Effector memory CD8-positive, alpha-beta T cell (primary cell): ENCODE data around the gene PLCB1.

ENCODE experiments used
- ATAC-seq: fragments of 150-1000 bp; cut with Tn5 transposase; replicated peaks from 2 replicates; pipeline ENCODE4 v1.10.0; 2021; ENCODE audit warnings: mild to moderate bottlenecking, moderate library complexity
- DNase-seq, 3 experiments: peaks; one replicate each; pipeline ENCODE4 v3.0.0; 2021
- H3K27ac Mint-ChIP-seq, 2 donors: one replicate each; pipeline ENCODE4 v1.8.0; 2022; ENCODE audit warnings: mild to moderate bottlenecking in 2 of 2, mixed read lengths in 2 of 2, moderate library complexity in 2 of 2
- H3K27me3 Mint-ChIP-seq, 2 donors: one replicate each; pipeline ENCODE4 v1.8.0; 2022; ENCODE audit warnings: mixed read lengths in 2 of 2
- H3K36me3 Mint-ChIP-seq: one replicate; pipeline ENCODE4 v1.8.0; 2022; ENCODE audit warnings: mild to moderate bottlenecking, moderate library complexity, mixed read lengths; ENCODE audit not compliant: insufficient read depth
- H3K4me1 Mint-ChIP-seq, 2 donors: one replicate each; pipeline ENCODE4 v1.8.0; 2022; ENCODE audit warnings: low read depth in 2 of 2, mixed read lengths in 2 of 2
- H3K4me3 Mint-ChIP-seq, 2 donors: one replicate each; pipeline ENCODE4 v1.8.0; 2022; ENCODE audit warnings: mild to moderate bottlenecking in 2 of 2, mixed read lengths in 2 of 2, moderate library complexity in 2 of 2
- H3K9me3 Mint-ChIP-seq, 2 donors: one replicate each; pipeline ENCODE4 v1.8.0; 2022; ENCODE audit warnings: mixed read lengths in 2 of 2

PLCB1 gene

GRCh38 chr20:8322662-8323217 is 190.7 kb downstream of the PLCB1 start:
- Mint-ChIP-seq H3K9me3 (no peaks in the 10 kb centered on the region), H3K4me3 (no peak overlapping the region), H3K4me1 (peaks cover 0 to 6% of the 10 kb centered on the region in 2 donors), H3K36me3 (no peaks in the 10 kb centered on the region), H3K27me3 (no peaks in the 10 kb centered on the region), H3K27ac (peak overlapping the region in 1 of 2 donors; percentile 62)
- DNase-seq, result no peak
- ATAC-seq, result no peak

GRCh38 chr20:8326191-8326590 is 194.1 kb downstream of the PLCB1 start:
- Mint-ChIP-seq H3K4me3 (no peak overlapping the region), H3K27me3 (no peaks in the 10 kb centered on the region), H3K27ac (no peak overlapping the region), H3K4me1 (peaks cover 2 to 11% of the 10 kb centered on the region in 2 donors), H3K36me3 (no peaks in the 10 kb centered on the region), H3K9me3 (no peaks in the 10 kb centered on the region)
- DNase-seq (no peak), ATAC-seq (no peak)

DNA sequence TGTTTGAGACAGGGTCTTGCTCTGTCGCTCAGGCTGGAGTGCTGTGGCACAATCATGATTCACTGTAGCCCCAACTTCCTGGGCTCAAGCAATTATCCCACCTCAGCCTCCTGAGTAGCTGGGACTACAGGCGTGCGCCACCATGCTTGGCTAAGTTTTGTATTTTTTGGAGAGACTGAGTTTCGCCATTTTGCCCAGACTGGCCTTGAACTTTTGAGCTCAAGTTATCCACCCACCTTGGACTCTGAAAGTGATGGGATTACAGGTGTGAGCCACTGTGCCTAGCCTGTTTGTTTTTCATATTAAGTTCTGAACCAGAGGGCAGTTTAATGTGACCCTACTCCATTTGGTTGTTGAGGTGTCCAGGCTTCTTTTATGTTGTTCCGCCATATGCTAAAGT is 194.8 kb downstream of the PLCB1 start:
- DNase-seq (no peak), ATAC-seq (no peak)
- no peak overlapping the region for H3K4me3 Mint-ChIP-seq
- peaks cover 3% of the 10 kb centered on the region for H3K36me3 Mint-ChIP-seq
- H3K9me3 Mint-ChIP-seq, result no peaks in the 10 kb centered on the region
- no peak overlapping the region for H3K27ac Mint-ChIP-seq
- H3K4me1 Mint-ChIP-seq, result peaks cover 2 to 11% of the 10 kb centered on the region in 2 donors
- no peaks in the 10 kb centered on the region for H3K27me3 Mint-ChIP-seq

DNA sequence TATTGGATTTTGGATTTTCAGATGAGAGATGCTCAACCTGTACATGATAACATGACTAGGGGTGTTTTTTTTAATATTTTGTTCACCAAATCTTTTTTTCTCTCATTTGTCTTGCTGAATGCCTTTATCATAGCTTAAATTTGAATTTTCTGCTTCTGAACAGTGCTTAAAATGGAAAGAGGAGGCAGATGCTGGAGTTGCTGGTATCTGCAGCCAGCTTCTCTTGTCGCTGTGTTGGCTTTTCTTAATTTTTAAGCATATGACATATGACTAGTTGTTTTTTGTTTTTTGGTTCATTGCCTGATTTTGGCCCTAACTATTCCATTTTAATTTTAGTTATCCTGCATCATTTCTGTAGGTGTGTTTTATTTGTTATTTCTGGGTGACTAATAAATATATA is 196.1 kb downstream of the PLCB1 start:
- H3K36me3 Mint-ChIP-seq, result peaks cover 3% of the 10 kb centered on the region
- H3K4me1 Mint-ChIP-seq, result peaks cover 2 to 11% of the 10 kb centered on the region in 2 donors
- no peaks in the 10 kb centered on the region for H3K27me3 Mint-ChIP-seq
- H3K4me3 Mint-ChIP-seq, result no peak overlapping the region
- ATAC-seq (no peak), DNase-seq (no peak)
- no peak overlapping the region for H3K27ac Mint-ChIP-seq
- no peaks in the 10 kb centered on the region for H3K9me3 Mint-ChIP-seq

DNA sequence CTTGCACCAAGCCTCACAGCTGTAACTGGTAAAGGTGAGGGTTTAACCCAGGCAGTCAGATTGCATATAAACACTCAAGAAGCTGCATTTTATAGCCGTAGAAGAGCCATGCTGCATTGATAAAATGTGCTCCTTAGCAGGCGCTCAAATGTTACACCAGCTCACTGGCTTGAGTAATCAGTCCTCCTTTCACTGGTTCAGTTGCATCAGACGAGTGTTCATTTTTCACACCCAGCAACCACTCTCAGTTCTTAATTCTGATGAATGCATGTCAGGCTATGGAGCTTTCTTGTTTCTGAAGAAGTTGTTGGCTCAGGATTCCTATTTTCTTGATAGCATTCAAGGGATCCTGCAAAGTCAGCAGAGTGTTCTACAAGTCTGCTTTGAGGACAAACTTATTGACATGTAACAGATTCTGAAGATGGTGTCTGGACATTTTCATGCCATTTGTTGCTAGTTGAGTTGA is 198.3 kb downstream of the PLCB1 start:
- Mint-ChIP-seq H3K4me3 (no peak overlapping the region), H3K36me3 (peaks cover 3% of the 10 kb centered on the region), H3K4me1 (peaks cover 2 to 11% of the 10 kb centered on the region in 2 donors), H3K9me3 (no peaks in the 10 kb centered on the region), H3K27ac (no peak overlapping the region), H3K27me3 (no peaks in the 10 kb centered on the region)
- no peak for DNase-seq
- no peak for ATAC-seq

DNA sequence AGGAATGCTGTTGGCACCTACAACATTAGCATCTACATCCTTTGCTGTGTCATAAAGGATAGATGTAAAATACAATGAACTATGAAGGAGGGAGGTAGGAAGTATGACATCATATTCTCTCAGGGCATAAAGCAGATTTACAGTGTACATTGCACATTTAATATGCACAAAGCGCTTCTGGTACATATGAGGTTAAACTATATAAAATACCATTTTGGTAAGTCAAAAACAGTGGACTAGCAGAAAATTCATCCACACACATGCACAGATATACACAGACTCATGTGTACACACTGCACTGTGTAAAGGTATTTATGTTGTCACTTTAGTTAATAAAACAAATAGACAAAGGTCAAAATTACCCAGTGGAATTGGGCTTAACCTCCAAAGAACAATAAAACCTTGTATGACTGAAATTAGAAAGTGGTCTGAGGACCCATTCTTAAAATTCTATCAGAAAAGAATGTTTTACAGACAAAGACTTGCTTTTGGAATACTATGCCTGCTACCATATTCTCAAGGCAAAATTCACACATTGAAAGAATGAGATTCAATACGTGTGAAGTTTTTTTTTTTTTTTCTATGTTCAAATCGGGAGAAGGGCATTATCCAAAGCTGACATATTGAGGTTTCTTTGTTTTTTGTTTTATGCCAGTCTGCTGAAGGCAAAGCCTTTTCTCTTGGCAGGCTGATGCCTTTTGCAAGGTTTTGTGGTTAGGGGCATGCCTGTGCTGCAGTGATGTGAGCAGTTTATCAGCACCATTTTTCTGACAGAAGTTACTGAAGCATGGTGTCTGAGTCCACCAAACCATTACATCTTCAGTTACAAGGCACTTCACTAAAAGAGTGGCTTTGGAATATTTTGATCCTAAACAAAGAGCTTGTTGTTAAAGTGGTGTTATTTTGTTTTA is 199.0 kb downstream of the PLCB1 start:
- Mint-ChIP-seq H3K4me3 (no peak overlapping the region), H3K36me3 (peaks cover 5% of the 10 kb centered on the region), H3K4me1 (peaks cover 5 to 11% of the 10 kb centered on the region in 2 donors), H3K9me3 (no peaks in the 10 kb centered on the region), H3K27ac (no peak overlapping the region), H3K27me3 (no peaks in the 10 kb centered on the region)
- ATAC-seq (no peak), DNase-seq (no peak)

GRCh38 chr20:8331740-8332412 is 199.8 kb downstream of the PLCB1 start:
- DNase-seq (no peak), ATAC-seq (no peak)
- no peaks in the 10 kb centered on the region for H3K27me3 Mint-ChIP-seq
- no peak overlapping the region for H3K27ac Mint-ChIP-seq
- H3K4me3 Mint-ChIP-seq, result no peak overlapping the region
- H3K36me3 Mint-ChIP-seq, result peaks cover 5% of the 10 kb centered on the region
- peaks cover 5 to 11% of the 10 kb centered on the region in 2 donors for H3K4me1 Mint-ChIP-seq
- no peaks in the 10 kb centered on the region for H3K9me3 Mint-ChIP-seq

DNA sequence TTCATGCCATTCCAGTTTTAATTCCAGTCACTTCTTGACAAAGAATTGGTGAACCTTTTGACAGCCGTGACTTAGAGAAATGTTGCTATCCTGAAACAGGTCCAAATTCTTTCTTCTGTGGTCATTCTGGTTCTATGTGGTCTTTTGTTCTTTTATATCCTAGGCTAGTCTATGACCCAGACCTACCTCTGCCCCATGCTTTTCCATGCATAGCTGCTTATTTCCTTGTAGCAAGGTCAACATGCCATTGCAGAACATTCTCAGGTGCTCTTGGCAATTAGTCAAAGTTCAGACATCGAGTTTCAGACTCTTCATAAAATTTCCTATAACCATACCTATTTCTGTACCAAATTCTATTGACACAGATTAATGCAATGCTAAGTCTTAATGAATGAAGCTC is 202.6 kb downstream of the PLCB1 start:
- no peak overlapping the region for H3K27ac Mint-ChIP-seq
- ATAC-seq (no peak), DNase-seq (no peak)
- H3K4me1 Mint-ChIP-seq, result peaks cover 8 to 17% of the 10 kb centered on the region in 2 donors
- H3K9me3 Mint-ChIP-seq, result no peaks in the 10 kb centered on the region
- no peak overlapping the region for H3K4me3 Mint-ChIP-seq
- peaks cover 5% of the 10 kb centered on the region for H3K36me3 Mint-ChIP-seq
- no peaks in the 10 kb centered on the region for H3K27me3 Mint-ChIP-seq

GRCh38 chr20:8335059-8335458 is 203.0 kb downstream of the PLCB1 start:
- H3K36me3 Mint-ChIP-seq, result peaks cover 5% of the 10 kb centered on the region
- no peaks in the 10 kb centered on the region for H3K27me3 Mint-ChIP-seq
- no peak for DNase-seq
- ATAC-seq, result no peak
- no peak overlapping the region for H3K27ac Mint-ChIP-seq
- H3K9me3 Mint-ChIP-seq, result no peaks in the 10 kb centered on the region
- H3K4me1 Mint-ChIP-seq, result peaks cover 8 to 13% of the 10 kb centered on the region in 2 donors
- H3K4me3 Mint-ChIP-seq, result no peak overlapping the region

DNA sequence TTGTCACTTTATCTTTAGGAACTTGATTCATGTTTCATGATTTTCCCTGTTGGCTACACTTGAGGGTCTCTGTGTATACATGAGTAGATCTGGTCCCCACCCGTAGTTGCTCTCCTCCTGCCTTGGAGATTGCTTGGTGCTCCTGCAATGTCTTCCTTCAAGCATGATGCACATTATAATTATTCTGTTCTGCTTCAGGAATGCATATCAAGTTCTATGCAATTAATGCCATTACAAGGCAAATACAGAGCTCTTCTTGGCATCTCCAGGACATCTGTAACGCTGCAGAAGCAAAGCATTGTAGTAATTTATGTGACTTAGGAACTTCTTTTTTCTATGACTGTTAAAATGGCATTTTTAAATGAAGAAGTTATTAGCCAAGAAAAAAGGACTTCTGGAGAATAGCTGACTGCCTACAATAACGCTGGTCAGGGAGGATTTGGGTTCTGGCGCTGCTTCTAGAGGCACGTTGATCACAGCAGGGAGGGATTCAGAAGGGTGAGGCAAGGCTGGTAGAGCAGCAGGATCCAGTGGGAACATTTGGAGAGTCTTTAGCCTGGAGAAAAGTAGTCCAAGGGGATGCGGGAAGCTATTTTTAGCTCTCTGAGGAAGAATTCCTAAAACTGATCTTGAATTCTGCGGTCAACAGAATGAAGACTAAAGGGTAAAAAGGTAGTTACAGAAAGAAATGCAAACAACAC is 203.6 kb downstream of the PLCB1 start:
- Mint-ChIP-seq H3K36me3 (peaks cover 5% of the 10 kb centered on the region), H3K27me3 (no peaks in the 10 kb centered on the region), H3K4me3 (no peak overlapping the region), H3K4me1 (peaks cover 8 to 10% of the 10 kb centered on the region in 2 donors), H3K9me3 (no peaks in the 10 kb centered on the region), H3K27ac (no peak overlapping the region)
- ATAC-seq (no peak), DNase-seq (no peak)

- Mint-ChIP-seq H3K27ac (no peak overlapping the region), H3K36me3 (peaks cover 2% of the 10 kb centered on the region), H3K4me1 (peaks cover 17 to 20% of the 10 kb centered on the region in 2 donors), H3K4me3 (no peak overlapping the region), H3K9me3 (no peaks in the 10 kb centered on the region), H3K27me3 (no peaks in the 10 kb centered on the region)
- DNase-seq, result no peak
- ATAC-seq, result no peak
These were observed 207.3 kb downstream of the PLCB1 start for GRCh38 chr20:8339349-8339748.

DNA sequence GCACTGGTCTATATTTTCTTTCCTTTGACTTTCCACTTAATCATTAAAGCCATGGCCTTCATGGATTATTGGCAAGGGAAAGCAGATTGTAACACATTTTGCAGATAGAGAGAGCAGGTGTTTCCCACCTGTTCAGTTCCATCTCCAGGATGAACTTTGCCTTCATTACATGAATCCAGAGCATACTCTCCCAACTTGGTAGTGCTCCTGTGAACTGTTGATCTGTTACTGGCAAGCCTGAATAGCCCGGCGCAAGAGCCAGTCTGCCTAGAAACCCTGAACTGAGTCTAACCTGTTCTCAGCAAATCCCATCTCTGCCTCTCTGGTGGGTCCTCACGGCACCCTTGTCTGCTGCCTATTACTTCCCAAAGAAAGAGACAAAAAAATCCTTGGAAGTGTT is 210.3 kb downstream of the PLCB1 start:
- DNase-seq (no peak), ATAC-seq (no peak)
- no peaks in the 10 kb centered on the region for H3K9me3 Mint-ChIP-seq
- H3K36me3 Mint-ChIP-seq, result no peaks in the 10 kb centered on the region
- H3K27ac Mint-ChIP-seq, result no peak overlapping the region
- peaks cover 18 to 24% of the 10 kb centered on the region in 2 donors for H3K4me1 Mint-ChIP-seq
- H3K4me3 Mint-ChIP-seq, result no peak overlapping the region
- H3K27me3 Mint-ChIP-seq, result no peaks in the 10 kb centered on the region

- H3K27me3 Mint-ChIP-seq, result no peaks in the 10 kb centered on the region
These were observed 212.0 kb downstream of the PLCB1 start for GRCh38 chr20:8344106-8344505.

More at GRCh38 chr20:8344106-8344505, 212.0 kb downstream of the PLCB1 start:
- Mint-ChIP-seq H3K4me1 (peaks cover 22 to 23% of the 10 kb centered on the region in 2 donors), H3K4me3 (no peak overlapping the region), H3K36me3 (no peaks in the 10 kb centered on the region), H3K9me3 (no peaks in the 10 kb centered on the region), H3K27ac (no peak overlapping the region)
- DNase-seq, result no peak
- ATAC-seq, result no peak
